GM19035 (cell line): Measurements from ENCODE around the gene TACC2.
A peak's percentile ranks its signal among the peaks of the same experiment; 100 is the strongest.
"Not testable (repeated sequence)": the region's sequence is repeated elsewhere in the genome, so short reads cannot be mapped to it uniquely, and the experiment has no call there.

ENCODE experiments used
- ATAC-seq: cut with Tn5 transposase; IDR thresholded peaks from one replicate; pipeline ENCODE4 v1.9.1; 2021; ENCODE audit not compliant: unreplicated experiment

The TACC2 gene

DNA sequence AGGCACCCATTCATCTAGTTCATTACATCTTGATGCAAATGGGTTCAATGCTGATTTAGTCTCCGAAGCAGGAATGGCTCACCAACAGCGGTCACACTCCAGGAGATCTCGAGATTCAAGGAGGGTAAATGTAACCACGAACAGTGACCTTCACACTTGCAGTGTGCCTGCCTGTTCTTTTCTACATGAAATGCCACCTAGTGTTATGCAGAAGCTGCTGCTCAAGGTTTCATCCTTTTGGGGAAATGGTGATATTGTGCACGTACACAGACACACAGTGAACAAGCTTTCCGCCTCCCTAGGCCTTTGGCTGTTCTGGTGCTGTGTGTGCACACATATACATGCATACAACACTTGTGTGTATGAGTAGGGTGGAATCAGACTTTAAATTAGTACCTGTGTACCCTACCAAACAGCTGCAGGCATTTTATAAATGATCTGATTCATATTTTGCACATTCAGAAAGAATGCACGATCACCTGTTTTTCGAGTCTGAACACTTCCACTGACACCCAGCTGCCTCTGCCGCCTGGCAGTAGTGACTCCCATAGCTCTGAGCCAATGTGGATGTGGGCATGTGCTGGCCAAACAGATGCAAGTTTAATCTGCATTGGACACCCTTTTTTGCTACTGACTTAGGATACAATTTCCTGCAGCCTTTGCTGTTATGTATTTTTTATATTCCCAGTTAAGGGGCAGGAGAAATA lies 100.5 kb downstream of the TACC2 start:
- ATAC-seq, result no peak

DNA sequence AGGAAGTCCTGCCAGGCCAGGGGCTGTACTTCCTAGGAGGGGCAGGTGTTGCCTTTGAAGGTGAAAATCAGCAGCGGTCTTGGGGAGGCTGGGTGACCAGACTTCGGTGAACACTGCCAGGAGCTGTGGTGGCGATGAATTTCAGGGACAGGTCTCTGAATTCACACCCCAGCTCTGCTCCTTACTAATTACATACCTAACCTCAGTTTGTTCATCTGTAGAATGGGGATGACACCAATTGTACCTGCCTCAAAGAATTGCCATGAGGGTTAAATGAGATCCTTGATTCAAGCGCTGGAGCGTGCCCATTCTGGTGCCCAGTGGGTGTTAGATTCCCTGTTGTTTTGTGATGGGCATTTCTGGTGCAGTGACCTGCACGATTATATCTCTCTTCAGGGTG lies 102.8 kb downstream of the TACC2 start:
- ATAC-seq, result no peak

DNA sequence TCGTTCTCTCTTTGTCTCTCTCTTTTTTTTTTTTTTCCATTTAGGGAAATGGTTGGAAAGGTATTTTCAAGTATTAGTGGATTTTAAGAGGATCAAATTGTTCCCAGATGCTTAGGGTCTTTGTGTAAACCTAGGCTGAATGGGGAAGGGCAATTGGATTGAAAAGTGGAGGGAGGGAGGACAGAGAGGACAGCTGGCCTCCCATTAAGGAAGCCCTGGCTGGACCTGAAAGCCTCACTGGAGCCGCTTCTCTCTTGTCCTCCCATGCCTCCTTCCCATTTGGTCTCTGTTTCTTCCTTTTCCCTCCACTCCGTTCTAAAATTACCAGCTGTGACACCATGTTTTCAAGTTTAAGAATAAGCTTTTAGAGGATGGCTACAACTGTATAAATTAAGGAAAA lies 104.1 kb downstream of the TACC2 start:
- no peak for ATAC-seq

DNA sequence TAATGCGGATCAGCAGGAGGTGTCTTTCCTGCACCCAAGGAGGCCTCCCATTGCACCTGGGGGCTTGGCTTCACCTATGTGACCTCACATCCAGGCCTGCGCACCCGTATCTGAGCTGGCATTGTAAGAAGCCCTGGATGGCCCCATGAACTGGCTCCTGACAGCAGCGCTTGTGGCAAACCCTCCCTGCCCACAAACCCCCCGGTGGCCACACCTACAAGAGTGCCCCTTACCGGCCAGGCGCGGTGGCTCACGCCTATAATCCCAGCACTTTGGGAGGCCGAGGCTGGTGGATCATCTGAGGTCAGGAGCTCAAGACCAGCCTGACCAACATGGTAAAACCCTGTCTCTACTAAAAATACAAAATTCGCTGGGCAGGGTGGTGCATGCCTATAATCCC lies 107.2 kb downstream of the TACC2 start:
- not testable (repeated sequence) for ATAC-seq

DNA sequence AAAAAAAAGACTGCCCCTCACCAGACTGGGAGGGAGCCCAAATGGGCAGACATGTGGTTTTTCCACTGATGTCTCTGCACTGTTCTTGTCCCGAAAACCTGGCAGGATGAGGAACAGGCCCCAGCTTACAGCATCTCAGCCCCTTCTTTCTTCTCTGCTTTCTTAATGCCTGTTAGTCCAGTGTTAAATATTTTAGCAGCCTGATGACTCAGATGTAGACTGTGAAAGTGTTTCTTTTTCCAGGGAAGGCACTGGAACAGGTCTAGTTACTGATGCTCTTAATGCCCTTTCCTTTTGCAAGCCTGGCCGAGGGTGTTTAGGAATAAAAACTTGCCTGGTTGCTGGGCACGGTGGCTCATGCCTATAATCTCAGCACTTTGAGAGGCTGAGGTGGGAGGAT lies 107.7 kb downstream of the TACC2 start:
- no peak for ATAC-seq

DNA sequence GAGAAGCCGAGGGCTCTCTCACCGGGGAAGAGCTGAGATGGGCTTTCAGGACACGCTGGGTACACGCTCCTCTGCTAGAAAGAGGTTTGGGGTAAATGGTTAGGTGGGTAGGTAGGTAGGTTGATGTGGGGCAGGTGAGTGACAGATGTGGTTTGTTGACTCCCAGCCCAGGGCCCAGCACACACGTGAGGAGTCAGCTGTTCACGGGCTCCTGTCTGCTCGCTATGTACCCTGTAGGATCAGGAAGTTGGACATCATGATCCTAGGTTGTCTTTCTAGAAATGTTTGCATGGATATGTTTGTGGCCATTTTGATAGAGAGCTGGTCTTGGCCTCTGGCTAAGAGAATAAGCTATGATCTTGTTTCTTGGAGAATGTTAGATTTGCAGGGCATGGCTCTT lies 109.0 kb downstream of the TACC2 start:
- ATAC-seq, result no peak

DNA sequence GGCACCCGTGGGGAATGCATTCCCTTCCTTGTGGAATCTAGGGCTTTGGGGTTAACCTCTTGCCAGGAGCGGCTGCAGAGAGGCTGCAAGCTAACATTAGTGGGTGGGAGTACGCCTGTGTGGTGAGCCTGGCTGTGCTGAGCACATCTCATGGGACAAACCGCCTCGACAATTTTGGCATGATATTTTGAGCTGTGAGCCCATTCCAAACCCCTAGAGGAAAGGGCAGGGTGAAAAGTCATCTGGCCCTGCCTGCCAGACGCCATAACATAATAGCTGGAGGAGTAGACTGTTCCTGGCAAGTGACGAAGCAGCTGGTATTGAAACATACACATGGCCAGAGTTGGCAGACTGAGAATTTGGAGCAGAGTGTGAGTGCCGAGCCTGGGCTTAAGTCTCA lies 110.0 kb downstream of the TACC2 start:
- ATAC-seq, result no peak

DNA sequence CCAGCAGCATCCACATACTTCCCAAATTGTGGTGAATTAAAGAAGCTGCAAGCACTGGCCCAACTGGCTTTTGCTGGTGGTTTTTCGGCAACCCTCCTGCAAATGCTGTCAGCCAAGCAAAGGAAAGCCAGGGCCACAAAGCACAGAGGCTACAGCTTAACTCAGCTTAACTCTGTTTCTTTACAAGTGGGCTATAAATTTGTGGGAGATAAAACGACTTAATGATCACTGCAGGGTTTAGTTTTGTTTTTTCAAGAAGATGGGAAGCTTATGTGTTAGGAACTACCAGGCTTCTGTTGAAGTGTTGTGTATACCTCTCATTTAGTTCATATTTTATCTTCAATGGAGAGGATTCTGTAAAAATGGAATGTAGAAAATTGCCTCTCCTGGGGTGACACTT lies 110.6 kb downstream of the TACC2 start:
- ATAC-seq, result no peak

DNA sequence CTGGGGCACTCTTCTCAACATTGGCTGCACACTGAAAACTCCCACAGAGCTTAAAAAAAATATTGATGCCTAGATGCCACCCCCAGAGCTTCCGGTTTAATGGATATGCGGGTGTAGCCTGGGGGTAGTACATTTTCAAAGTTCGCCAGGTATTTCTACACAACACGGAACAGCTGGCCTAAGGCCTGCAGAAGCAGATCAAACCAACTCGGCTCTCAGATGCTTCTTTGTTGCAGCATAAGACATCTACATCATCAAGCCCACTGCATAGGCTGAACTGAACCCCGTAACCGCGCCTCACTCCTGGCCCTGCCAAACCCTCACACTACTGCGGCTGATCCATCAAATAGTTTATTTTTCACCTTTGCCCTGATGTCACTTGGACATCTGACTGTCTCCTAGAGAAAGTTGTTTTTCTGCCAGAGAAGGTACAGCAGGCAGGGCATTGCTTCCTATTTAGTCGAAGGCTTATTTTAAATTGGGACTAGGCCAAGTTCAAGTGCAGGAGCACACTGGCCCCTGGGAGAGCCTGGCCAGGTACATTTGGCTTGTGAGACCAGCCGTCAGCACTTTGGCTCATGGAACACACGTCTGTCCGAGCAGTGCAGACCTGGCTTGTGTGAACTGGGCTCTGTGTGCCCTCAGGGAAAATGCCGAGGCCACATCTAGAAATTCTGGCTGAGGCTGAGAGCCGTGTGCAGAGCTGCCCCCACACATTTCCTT lies 113.3 kb downstream of the TACC2 start:
- no peak for ATAC-seq

DNA sequence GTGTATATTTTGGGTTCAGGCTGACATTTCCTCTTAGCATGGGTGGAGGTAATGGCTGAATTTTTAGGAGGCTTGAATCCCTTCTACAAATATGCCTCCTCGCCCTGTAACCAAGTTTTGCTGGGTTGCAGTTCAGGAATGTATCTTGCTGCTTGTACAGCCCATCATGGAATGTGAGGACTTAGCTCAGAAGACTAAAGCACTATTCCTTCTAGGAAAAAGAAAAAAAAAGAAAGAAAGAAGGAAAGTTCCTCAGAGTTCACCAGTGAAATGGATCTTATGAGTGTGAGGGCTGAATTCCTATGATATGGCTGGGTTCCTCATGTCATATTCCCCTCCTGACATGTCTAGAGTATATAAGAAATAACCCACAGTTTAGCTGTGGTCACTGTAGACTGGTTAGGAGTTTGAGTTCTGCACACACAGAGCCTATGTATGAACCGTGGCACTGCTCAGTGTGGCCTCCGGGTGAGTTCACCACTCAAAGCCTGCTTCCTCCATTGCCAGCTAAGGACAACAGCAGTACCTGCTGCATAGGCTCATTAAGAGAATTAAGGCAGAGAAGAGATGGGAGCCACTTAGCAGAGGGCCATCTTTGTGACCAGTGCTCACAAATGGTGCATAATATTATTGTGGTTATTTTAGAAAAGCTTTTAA lies 114.0 kb downstream of the TACC2 start:
- no peak for ATAC-seq

DNA sequence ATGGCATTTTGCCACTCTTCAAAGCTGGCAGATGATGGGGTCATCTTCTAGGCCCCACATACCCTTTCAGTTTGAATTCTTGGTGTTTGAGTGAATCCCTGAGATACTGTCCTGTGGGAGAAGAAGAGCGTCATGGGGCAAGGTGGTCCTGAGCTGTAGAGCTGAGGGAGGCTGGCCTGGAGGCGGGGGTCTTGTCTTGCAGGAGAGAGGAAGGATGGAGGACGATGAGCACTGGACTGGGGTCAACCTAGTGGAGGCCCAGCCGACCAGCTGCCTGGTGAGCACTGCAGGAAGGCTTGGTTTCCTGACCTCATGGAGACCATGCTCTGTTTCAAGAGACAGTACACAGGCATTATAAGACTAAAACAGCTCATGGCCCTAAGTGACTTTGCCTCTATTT lies 114.6 kb downstream of the TACC2 start:
- no peak for ATAC-seq

DNA sequence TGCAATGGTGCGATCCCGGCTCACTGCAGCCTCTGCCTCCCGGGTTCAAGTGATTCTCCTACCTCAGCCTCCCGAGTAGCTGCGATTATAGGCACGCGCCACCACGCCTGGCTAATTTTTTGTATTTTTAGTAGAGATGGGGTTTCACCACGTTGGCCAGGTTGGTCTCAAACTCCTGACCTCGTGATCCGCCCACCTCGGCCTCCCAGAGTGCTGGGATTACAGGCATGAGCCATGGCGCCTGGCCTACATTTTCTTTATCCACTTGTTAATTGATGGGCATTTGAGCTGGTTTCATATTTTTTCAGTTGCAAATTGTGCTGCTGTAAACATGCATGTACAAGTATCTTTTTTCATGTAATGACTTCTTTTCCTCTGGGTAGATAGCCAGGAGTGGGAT lies 119.8 kb downstream of the TACC2 start:
- ATAC-seq, result not testable (repeated sequence)

DNA sequence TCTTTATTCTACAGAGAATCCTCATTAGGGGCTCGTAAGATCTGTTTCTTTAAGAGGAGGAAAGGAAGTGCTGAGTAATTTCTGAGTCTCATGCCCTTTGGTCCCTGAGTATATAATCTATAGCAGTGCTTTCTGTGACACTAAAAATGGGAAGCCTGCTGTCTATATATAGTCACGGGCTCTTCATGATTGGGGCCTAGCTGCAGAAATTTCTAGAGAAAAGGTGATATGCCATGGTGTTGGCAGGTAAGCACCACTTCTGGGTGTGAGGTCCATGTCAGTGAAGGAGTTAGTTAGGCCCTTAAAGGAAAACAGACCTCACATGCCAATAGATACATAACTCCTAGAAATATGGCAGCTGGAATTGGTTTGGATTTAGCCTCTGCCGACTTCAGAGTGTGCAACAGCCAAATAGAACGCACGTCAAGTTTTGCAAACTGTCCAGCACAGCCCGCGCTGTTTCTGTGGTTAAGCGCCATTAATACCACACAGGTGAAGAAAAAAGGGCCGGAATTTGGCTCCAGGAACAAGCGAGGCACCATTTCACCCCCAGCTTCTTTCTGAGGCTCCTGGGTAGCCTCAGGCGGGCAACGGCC lies 123.2 kb downstream of the TACC2 start:
- no peak for ATAC-seq

DNA sequence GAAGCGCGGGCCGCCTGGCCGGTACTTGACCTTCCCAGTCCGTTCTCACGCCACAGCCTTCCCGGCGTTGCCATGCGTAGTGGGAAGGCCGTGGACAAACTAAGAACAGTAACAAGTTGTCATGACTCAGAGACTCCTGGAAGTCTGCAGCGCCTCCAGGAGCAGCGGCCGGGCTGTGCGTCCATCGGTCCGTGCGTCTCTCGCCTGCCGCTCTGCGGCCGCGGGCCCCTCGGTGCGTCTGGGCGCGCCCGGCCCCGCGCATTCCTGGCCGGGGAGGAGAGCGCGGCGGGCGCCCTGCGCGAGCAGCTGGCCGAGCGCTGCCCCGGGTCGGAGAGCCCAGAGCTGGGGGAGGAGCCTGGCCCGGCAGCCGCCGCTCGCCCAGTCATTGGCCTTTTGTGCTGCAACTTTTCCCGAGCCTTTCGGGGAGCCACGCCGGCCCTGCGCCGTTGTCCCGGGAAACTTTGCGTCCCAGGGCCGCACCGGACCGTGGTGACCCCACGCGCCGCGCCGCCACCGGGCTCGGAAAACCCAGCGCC lies 123.7 kb downstream of the TACC2 start:
- no peak for ATAC-seq

DNA sequence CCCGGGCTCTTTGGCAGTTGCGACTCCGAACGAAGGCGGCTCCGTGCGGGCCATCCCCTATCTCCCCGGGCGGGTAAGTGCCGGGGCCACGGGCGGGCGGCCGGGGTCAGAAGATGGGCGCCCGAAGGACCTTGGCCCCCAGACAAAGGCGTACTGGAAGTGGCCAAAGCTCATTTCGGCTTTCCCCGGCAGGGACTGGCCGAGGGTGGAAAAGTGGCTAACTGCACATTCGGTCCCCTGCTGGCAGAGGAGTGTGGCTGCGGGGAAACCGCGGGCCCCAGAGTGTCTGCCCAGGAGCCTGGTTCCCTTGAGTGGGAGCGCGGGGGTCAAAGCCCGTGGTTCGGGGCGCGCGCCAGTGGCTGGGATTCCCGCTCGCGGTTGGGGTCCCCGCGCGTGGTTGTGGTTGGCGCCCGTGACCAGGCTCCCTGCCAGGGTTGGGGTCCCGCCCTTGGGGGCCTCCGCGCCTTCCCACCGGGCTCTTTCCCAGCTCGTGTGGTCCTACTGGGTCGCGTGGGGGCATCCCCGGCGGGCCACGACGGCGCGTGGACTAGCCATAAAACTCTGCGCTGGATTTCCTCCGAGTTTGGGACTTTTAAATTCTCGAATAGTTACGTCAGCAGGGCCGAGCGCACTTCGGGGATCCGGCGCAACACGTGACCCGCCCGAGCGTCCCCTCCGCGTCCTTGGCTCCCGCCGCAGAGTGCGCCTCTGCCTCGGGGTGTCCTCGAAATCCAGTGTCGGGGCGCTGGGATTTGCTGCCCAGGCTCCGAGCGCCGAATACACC lies 124.4 kb downstream of the TACC2 start:
- peak; percentile 62 for ATAC-seq

DNA sequence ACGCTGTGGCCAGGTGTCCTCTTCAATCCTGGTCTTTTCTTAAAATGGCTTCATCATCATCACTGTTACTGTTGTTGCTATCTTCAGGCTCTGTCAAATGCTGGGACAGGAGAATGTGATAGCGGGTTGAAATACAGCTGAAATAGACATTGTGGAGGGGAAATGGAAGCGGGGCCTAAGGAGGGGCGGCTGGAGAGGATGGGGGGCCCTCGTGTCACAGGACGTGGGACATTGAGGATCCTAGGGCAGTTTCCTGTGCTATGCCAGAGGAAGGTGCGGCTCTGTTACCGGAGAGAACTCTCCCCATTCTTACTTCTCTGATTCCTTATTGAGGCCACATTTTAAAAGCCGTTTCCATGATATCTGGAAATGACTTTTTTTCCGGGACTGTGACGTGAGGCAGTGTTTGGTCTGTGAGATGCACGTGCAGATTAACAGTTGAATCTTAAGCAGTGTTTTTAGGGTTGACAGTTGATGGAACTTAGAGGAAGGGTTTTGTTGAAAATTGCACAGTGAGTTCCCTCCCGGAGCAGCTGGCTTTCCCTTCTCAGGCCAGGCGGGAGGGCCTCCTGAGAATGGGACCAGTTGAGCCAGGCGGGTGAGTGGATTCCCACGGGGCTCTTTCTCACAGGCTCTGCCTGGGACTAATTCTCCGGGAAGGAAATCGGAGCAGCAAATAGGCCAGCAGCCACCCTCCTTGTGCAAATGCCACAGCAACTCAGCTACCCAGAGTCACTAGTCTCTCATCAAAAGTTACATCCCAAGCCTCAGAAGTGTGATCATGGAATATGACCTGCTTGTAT lies 125.2 kb downstream of the TACC2 start:
- ATAC-seq, result no peak

DNA sequence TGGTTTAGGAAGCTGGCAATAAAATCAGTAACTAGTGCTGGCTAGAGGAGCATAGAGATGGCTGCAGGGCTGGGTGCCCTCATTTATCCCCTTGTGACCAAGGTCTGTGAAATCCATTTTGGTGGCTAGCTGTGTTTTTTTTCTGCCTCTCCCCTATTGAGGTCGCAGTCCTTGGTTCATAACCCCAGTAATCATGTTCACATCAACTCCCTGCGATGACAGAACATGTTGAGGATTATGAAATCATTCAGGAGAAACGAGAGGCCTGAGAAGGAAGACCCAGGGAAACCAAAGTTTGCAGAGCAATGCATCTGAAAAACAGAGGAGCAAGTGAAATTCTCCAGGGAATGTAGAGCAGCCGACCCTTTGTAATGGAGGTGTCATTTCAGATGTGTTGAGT lies 126.9 kb downstream of the TACC2 start:
- no peak for ATAC-seq

DNA sequence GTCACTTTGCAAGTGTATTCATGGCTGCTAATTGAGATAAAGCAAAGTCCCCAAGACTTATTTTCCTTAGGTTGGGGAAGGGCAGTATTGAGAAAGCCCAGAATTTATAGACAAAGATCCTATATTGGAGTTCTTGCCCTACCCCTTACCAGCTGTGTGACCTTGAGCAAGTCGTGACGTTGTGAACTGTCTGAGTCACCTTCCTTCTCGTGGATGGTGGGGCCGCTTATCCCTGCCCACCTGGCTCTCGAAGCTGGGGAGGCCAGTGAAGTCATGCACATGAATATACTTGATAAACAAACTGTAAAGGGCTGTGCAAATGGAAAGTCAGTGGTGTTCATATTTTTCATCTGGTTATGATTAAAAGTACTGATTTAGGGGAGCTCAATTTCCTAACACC lies 127.4 kb downstream of the TACC2 start:
- no peak for ATAC-seq

DNA sequence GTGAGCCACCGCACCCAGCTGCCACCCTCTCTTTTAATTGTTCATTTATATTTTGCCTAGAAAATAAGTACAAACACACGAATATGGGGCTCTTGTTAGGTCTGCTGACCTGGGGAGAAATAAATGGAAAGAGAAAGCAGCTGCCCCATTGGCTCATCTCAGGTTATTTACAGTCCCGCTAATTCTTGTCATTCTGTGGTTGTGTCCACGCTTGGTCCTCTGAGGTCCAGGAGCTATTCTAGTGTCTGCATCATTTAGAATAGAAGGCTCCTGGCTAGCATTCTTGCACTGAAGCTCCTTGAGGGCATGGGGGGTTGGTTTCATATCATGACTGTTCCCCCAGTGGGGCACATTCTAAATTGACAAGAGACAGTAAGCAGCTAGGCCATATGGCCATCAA lies 128.5 kb downstream of the TACC2 start:
- no peak for ATAC-seq
